ENCODE measurements around the gene MFN2. TPM values are rescaled to one million over a fixed set of nuclear protein-coding genes. Genes with fewer than 3 reads are reported as not detected.

Gene MFN2
- total RNA-seq, 4 donors from 2014 or later: 53.8 to 71.6 (median 58.7) TPM

GRCh38 chr1:11944358-11944931 lies 35.8 kb upstream of the MFN2 start:
- 66% methylated on average over 11 to 12 of the region's 12 CpGs for WGBS, 2 donors
- Histone ChIP-seq H3K4me1 (peaks cover 0 to 18% (median under 1%) of the 10 kb centered on the region in 4 donors), H3K9me3 (no peaks in the 10 kb centered on the region), H3K4me3 (no peak overlapping the region), H3K27me3 (no peaks in the 10 kb centered on the region), H3K36me3 (peaks cover 0 to 42% (median 0%) of the 10 kb centered on the region in 3 donors), H3K27ac (no peak overlapping the region)
- no peak for DNase-seq (ENCODE audit: low spot score in 2 of 2)
- no peak for TF ChIP-seq EP300 (IDR thresholded peaks at IDR 0.05)
- TF ChIP-seq CTCF (IDR thresholded peaks at IDR 0.05): no peak
- no peak for TF ChIP-seq POLR2A (IDR thresholded peaks at IDR 0.05)

- Histone ChIP-seq H3K4me1 (no peaks in the 10 kb centered on the region), H3K4me3 (no peak overlapping the region), H3K36me3 (peaks cover 0 to 62% (median 0%) of the 10 kb centered on the region in 3 donors), H3K27ac (no peak overlapping the region), H3K27me3 (no peaks in the 10 kb centered on the region), H3K9me3 (no peaks in the 10 kb centered on the region)
- no peak for DNase-seq (ENCODE audit: low spot score in 2 of 2)
- 83 to 85% methylated on average over 3 of the region's 3 CpGs for WGBS, 2 donors
- TF ChIP-seq EP300 (IDR thresholded peaks at IDR 0.05): no peak
- TF ChIP-seq POLR2A (IDR thresholded peaks at IDR 0.05): no peak
- no peak for TF ChIP-seq CTCF (IDR thresholded peaks at IDR 0.05)
Observed at GRCh38 chr1:11946647-11947046, 33.6 kb upstream of the MFN2 start.

GRCh38 chr1:11948822-11949458 lies 31.3 kb upstream of the MFN2 start:
- Histone ChIP-seq H3K9me3 (no peaks in the 10 kb centered on the region), H3K36me3 (peaks cover 0 to 70% (median 0%) of the 10 kb centered on the region in 3 donors), H3K4me1 (no peaks in the 10 kb centered on the region), H3K4me3 (no peak overlapping the region), H3K27me3 (no peaks in the 10 kb centered on the region), H3K27ac (no peak overlapping the region)
- no peak for TF ChIP-seq POLR2A (IDR thresholded peaks at IDR 0.05)
- no peak for TF ChIP-seq CTCF (IDR thresholded peaks at IDR 0.05)
- TF ChIP-seq EP300 (IDR thresholded peaks at IDR 0.05): no peak
- 89 to 93% methylated on average over 6 of the region's 6 CpGs for WGBS, 2 donors
- no peak for DNase-seq (ENCODE audit: low spot score in 2 of 2)

GRCh38 chr1:11951901-11952300 lies 28.3 kb upstream of the MFN2 start:
- TF ChIP-seq POLR2A (IDR thresholded peaks at IDR 0.05) (no peak), CTCF (IDR thresholded peaks at IDR 0.05) (no peak), EP300 (IDR thresholded peaks at IDR 0.05) (no peak)
- 90 to 92% methylated on average over 2 of the region's 2 CpGs for WGBS, 2 donors
- DNase-seq (ENCODE audit: low spot score in 2 of 2): no peak
- Histone ChIP-seq H3K4me1 (no peaks in the 10 kb centered on the region), H3K27me3 (no peaks in the 10 kb centered on the region), H3K36me3 (peaks cover 0 to 91% (median 0%) of the 10 kb centered on the region in 3 donors), H3K9me3 (no peaks in the 10 kb centered on the region), H3K4me3 (no peak overlapping the region), H3K27ac (no peak overlapping the region)

- 78 to 81% methylated on average over 11 of the region's 11 CpGs for WGBS, 2 donors
Observed at GRCh38 chr1:11952455-11953109, 27.7 kb upstream of the MFN2 start.

More at GRCh38 chr1:11952455-11953109, 27.7 kb upstream of the MFN2 start:
- Histone ChIP-seq H3K4me3 (no peak overlapping the region), H3K27ac (no peak overlapping the region), H3K27me3 (no peaks in the 10 kb centered on the region), H3K36me3 (peaks cover 0 to 97% (median 0%) of the 10 kb centered on the region in 3 donors), H3K4me1 (no peaks in the 10 kb centered on the region), H3K9me3 (no peaks in the 10 kb centered on the region)
- TF ChIP-seq EP300 (IDR thresholded peaks at IDR 0.05) (no peak), POLR2A (IDR thresholded peaks at IDR 0.05) (no peak), CTCF (IDR thresholded peaks at IDR 0.05) (no peak)
- no peak for DNase-seq (ENCODE audit: low spot score in 2 of 2)
